Adrenal gland (tissue), 12 donors: ENCODE data around the gene NRXN3. TPM values are rescaled to one million over a fixed set of nuclear protein-coding genes. Genes with fewer than 3 reads are reported as not detected.

Experiments used
- DNase-seq, 7 donors: peaks; one replicate each; pipeline ENCODE4 v3.0.0-alpha.2; 2019 to 2020
- H3K27ac ChIP-seq, 5 donors: fragments of 200-600 bp; sonication (generic) in 4 of 5; 1 replicate in 3 of 5; 2 replicates in 2 of 5; pipeline versions ENCODE4 v1.5.1 to v1.8.0; 2016 to 2020; ENCODE audit warnings: mild to moderate bottlenecking in 1 of 5
- H3K27me3 ChIP-seq: fragments of 200-600 bp; 2 replicates; pipeline ENCODE4 v1.8.0; 2021
- H3K36me3 ChIP-seq, 2 donors: fragments of 200-600 bp; replicated peaks in 1 of 2; 1 replicate in 1 of 2; 2 replicates in 1 of 2; pipeline versions ENCODE4 v1.5.1 to v1.8.0; 2018 to 2022
- H3K4me1 ChIP-seq, 2 donors: fragments of 200-600 bp; replicated peaks in 1 of 2; 1 replicate in 1 of 2; 2 replicates in 1 of 2; pipeline versions ENCODE4 v1.5.1 to v1.8.0; 2018 to 2021
- H3K4me3 ChIP-seq, 4 donors: fragments of 200-600 bp; sonication (generic) in 3 of 4; one replicate each; pipeline ENCODE4 v1.5.1; 2016 to 2018
- H3K9me3 ChIP-seq, 3 donors: fragments of 200-600 bp; sonication (generic) in 1 of 3; replicated peaks in 1 of 3; 1 replicate in 2 of 3; 2 replicates in 1 of 3; pipeline versions ENCODE4 v1.5.1 to v1.8.0; 2016 to 2021
- CTCF ChIP-seq, 6 experiments: fragments of 450-650 bp in 4 of 6; fragments of 200-600 bp in 2 of 6; sonication (generic) in 1 of 6; IDR thresholded peaks; 1 replicate in 5 of 6; 2 replicates in 1 of 6; pipeline versions ENCODE4 v1.5.1 to v1.8.0; 2016 to 2021; ENCODE audit warnings: antibody characterized with exemption in 6 of 6, mild to moderate bottlenecking in 2 of 6, moderate library complexity in 1 of 6
- POLR2A ChIP-seq, 2 donors: fragments of 450-650 bp; IDR thresholded peaks; one replicate each; pipeline ENCODE4 v1.6.1; 2017; ENCODE audit warnings: antibody characterized with exemption in 2 of 2, mild to moderate bottlenecking in 2 of 2, moderate library complexity in 1 of 2
- WGBS, 4 donors: extraction: QIAGEN DNeasy Blood & Tissue Kit in 2 of 4; methylation state at CpG; one replicate each; pipeline versions ENCODE4 v1.1.5 to v1.1.7; 2013 to 2017; 5-methylcytosine and 5-hydroxymethylcytosine counted together
- intact Hi-C, 2 donors: fragments of 100-400 bp; cut with DNase I; formaldehyde crosslinking; loops; one replicate each; pipeline versions ENCODE4 v1.14.1 to v1.15.0; 2022 to 2023
- polyA plus RNA-seq, 3 donors: library from polyadenylated mRNA; stranded (reverse); fragments of 200-250 nt in 2 of 3; fragments of 350-450 nt in 1 of 3; fragmentation: Illumina TruSeq in 1 of 3; extraction: RNeasy Lipid Tissue Mini Kit (QIAGEN cat#74804) in 1 of 3; gene quantifications; one replicate each; pipeline ENCODE4 v1.2.3, GENCODE V29; 2013 to 2014
- total RNA-seq, 9 donors: library from RNA; depleted of rRNA in 4 of 9; stranded (reverse); fragments of >200 nt in 4 of 9; fragments of 120-200 nt in 1 of 9; fragmentation: NEBNext Ultra II Directional in 1 of 9; extraction: Animal tissue kit (Norgen Biotek cat#: 25700) in 1 of 9; gene quantifications; one replicate each; pipeline versions ENCODE4 v1.1.0 to v1.2.4, GENCODE V29; 2013 to 2023
- donor health status: healthy with polysubstance abuse.
- donor health status: Bipolar disorder and iron deficiency.
- donor health status: DM: yes; HTN: yes; CAD: no.
- donor health status: DM: no; HTN: no; CAD: no.
- donor health status: DM: no; HTN: no; CAD: no.
- donor health status: DM: yes; HTN: yes; CAD: no.

The NRXN3 gene
- total and polyA plus RNA-seq, 12 donors, result 0.09 to 8.5 (median 1.6) TPM

GRCh38 chr14:78440356-78440894, 270.3 kb downstream of the NRXN3 start:
- Histone ChIP-seq H3K9me3 (no peaks in the 10 kb centered on the region), H3K4me1 (no peaks in the 10 kb centered on the region), H3K4me3 (no peak overlapping the region), H3K27me3 (no peaks in the 10 kb centered on the region), H3K36me3 (no peaks in the 10 kb centered on the region), H3K27ac (no peak overlapping the region)
- DNase-seq, result no peak
- TF ChIP-seq CTCF (IDR thresholded peaks at IDR 0.05) (no peak), POLR2A (IDR thresholded peaks at IDR 0.05) (no peak)
- 18 to 33% (median 29%) methylated on average over 7 of the region's 7 CpGs for WGBS, 4 donors
- intact Hi-C loops, result no loop called here

- intact Hi-C loops, result no loop called here
- no peak overlapping the region for H3K4me3 ChIP-seq
- no peaks in the 10 kb centered on the region for H3K9me3 ChIP-seq
- H3K27ac ChIP-seq, result no peak overlapping the region
- H3K36me3 ChIP-seq, result no peaks in the 10 kb centered on the region
- no peaks in the 10 kb centered on the region for H3K4me1 ChIP-seq
- TF ChIP-seq POLR2A (IDR thresholded peaks at IDR 0.05), result no peak
- TF ChIP-seq CTCF (IDR thresholded peaks at IDR 0.05), result no peak
- no peak for DNase-seq
- H3K27me3 ChIP-seq, result no peaks in the 10 kb centered on the region
These were observed 273.7 kb downstream of the NRXN3 start for GRCh38 chr14:78443834-78444233.

- TF ChIP-seq CTCF (IDR thresholded peaks at IDR 0.05) (no peak), POLR2A (IDR thresholded peaks at IDR 0.05) (no peak)
- Histone ChIP-seq H3K36me3 (no peaks in the 10 kb centered on the region), H3K9me3 (no peaks in the 10 kb centered on the region), H3K27ac (no peak overlapping the region), H3K4me1 (no peaks in the 10 kb centered on the region), H3K4me3 (no peak overlapping the region), H3K27me3 (no peaks in the 10 kb centered on the region)
- DNase-seq, result no peak
- intact Hi-C loops, result no loop called here
- whole genome bisulfite sequencing, 4 donors, result 69 to 89% (median 76%) methylated on average over 3 of the region's 3 CpGs
These were observed 275.1 kb downstream of the NRXN3 start for GRCh38 chr14:78445275-78445674.

- 27 to 58% (median 37%) methylated on average over 3 of the region's 3 CpGs for WGBS, 4 donors
- no peak overlapping the region for H3K27ac ChIP-seq
- no peak for DNase-seq
- H3K4me3 ChIP-seq, result no peak overlapping the region
- no peaks in the 10 kb centered on the region for H3K27me3 ChIP-seq
- TF ChIP-seq CTCF (IDR thresholded peaks at IDR 0.05) (no peak), POLR2A (IDR thresholded peaks at IDR 0.05) (no peak)
- no peaks in the 10 kb centered on the region for H3K4me1 ChIP-seq
- H3K9me3 ChIP-seq, result no peaks in the 10 kb centered on the region
- no peaks in the 10 kb centered on the region for H3K36me3 ChIP-seq
- intact Hi-C loops, result no loop called here
These were observed 276.6 kb downstream of the NRXN3 start for GRCh38 chr14:78446807-78447206.
